Measurements from ENCODE around the gene SAMD4A. TPM values are rescaled to one million over a fixed set of nuclear protein-coding genes. Genes with fewer than 3 reads are reported as not detected.

SAMD4A gene
- total RNA-seq, 4 donors from 2014 or later, result 17.0 to 39.6 (median 21.3) TPM

GRCh38 chr14:54660604-54661111 is 93.7 kb downstream of the SAMD4A start:
- Histone ChIP-seq H3K36me3 (no peaks in the 10 kb centered on the region), H3K27me3 (no peaks in the 10 kb centered on the region), H3K4me1 (no peaks in the 10 kb centered on the region), H3K4me3 (no peak overlapping the region), H3K9me3 (no peaks in the 10 kb centered on the region), H3K27ac (no peak overlapping the region)
- TF ChIP-seq POLR2A (IDR thresholded peaks at IDR 0.05), result no peak
- TF ChIP-seq, protein P1, sequence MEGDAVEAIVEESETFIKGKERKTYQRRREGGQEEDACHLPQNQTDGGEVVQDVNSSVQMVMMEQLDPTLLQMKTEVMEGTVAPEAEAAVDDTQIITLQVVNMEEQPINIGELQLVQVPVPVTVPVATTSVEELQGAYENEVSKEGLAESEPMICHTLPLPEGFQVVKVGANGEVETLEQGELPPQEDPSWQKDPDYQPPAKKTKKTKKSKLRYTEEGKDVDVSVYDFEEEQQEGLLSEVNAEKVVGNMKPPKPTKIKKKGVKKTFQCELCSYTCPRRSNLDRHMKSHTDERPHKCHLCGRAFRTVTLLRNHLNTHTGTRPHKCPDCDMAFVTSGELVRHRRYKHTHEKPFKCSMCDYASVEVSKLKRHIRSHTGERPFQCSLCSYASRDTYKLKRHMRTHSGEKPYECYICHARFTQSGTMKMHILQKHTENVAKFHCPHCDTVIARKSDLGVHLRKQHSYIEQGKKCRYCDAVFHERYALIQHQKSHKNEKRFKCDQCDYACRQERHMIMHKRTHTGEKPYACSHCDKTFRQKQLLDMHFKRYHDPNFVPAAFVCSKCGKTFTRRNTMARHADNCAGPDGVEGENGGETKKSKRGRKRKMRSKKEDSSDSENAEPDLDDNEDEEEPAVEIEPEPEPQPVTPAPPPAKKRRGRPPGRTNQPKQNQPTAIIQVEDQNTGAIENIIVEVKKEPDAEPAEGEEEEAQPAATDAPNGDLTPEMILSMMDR (IDR thresholded peaks at IDR 0.05), result no peak
- DNase-seq, result no peak

GRCh38 chr14:54662491-54663133 is 95.7 kb downstream of the SAMD4A start:
- Histone ChIP-seq H3K4me3 (no peak overlapping the region), H3K27ac (no peak overlapping the region), H3K27me3 (no peaks in the 10 kb centered on the region), H3K4me1 (no peaks in the 10 kb centered on the region), H3K36me3 (no peaks in the 10 kb centered on the region), H3K9me3 (no peaks in the 10 kb centered on the region)
- no peak for TF ChIP-seq POLR2A (IDR thresholded peaks at IDR 0.05)
- TF ChIP-seq, protein P1 (IDR thresholded peaks at IDR 0.05), result no peak
- no peak for DNase-seq

- no peaks in the 10 kb centered on the region for H3K9me3 ChIP-seq
- TF ChIP-seq POLR2A (IDR thresholded peaks at IDR 0.05), result no peak
- TF ChIP-seq, protein P1 (IDR thresholded peaks at IDR 0.05), result no peak
- DNase-seq, result no peak
- H3K4me3 ChIP-seq, result no peak overlapping the region
- H3K36me3 ChIP-seq, result no peaks in the 10 kb centered on the region
- H3K27me3 ChIP-seq, result no peaks in the 10 kb centered on the region
- no peaks in the 10 kb centered on the region for H3K4me1 ChIP-seq
- no peak overlapping the region for H3K27ac ChIP-seq
Observed at GRCh38 chr14:54664961-54665360, 98.0 kb downstream of the SAMD4A start.

DNA sequence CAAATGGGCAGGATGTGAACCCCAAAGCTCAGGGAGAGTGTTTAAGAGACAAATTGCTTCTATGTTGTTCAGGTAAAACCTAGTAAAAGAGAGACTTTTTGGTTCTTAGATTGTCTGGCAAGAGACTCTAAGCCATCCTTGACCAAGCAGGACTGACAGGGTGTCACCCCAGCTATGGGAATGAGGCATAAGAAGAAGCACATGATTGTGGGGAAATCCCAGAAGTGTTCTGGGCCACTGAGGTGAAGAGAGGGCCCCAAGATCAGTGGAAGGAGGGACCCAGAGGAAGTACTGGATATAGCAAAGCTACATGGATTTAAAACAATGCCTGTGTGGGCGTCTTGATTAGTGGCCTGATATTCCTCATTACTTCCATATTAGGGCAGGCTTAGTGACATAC is 99.0 kb downstream of the SAMD4A start:
- H3K4me3 ChIP-seq, result no peak overlapping the region
- no peaks in the 10 kb centered on the region for H3K36me3 ChIP-seq
- no peaks in the 10 kb centered on the region for H3K9me3 ChIP-seq
- no peak for TF ChIP-seq POLR2A (IDR thresholded peaks at IDR 0.05)
- TF ChIP-seq, protein P1 (IDR thresholded peaks at IDR 0.05), result no peak
- peaks cover 0 to 4% (median 0%) of the 10 kb centered on the region in 4 donors for H3K4me1 ChIP-seq
- no peak for DNase-seq
- H3K27me3 ChIP-seq, result no peaks in the 10 kb centered on the region
- no peak overlapping the region for H3K27ac ChIP-seq

- H3K4me1 ChIP-seq, result peaks cover 0 to 4% (median 0%) of the 10 kb centered on the region in 4 donors
- no peaks in the 10 kb centered on the region for H3K9me3 ChIP-seq
Observed at GRCh38 chr14:54667026-54667744, 100.3 kb downstream of the SAMD4A start.

More at GRCh38 chr14:54667026-54667744, 100.3 kb downstream of the SAMD4A start:
- no peak for DNase-seq
- no peaks in the 10 kb centered on the region for H3K27me3 ChIP-seq
- H3K27ac ChIP-seq, result no peak overlapping the region
- no peak overlapping the region for H3K4me3 ChIP-seq
- TF ChIP-seq, protein P1 (IDR thresholded peaks at IDR 0.05), result no peak
- no peak for TF ChIP-seq POLR2A (IDR thresholded peaks at IDR 0.05)
- H3K36me3 ChIP-seq, result no peaks in the 10 kb centered on the region
